ENCODE data around the gene SLC24A3. TPM values are rescaled to one million over a fixed set of nuclear protein-coding genes. Genes with fewer than 3 reads are reported as not detected.

SLC24A3 gene
- total RNA-seq, 1 experiment from 2014 or later: not detected

DNA sequence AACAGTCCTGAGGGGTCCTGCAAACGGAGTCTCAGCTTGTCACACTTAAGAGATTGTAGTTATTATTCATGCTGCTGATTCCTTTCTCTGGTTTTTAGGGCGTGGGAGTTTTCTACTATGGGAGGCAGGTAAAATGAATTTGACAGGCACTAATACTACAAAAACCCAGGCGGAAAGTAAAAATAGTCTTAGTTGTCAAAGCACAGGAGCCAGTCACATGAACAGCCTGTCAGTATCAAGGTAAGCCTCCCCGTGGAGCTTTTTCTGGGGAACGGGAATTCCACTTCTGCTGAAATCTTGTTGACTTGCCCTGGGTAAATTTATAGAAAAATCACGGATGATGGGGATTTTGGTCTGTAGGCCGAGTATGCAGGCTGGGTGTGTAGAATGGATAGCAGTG lies 79.8 kb downstream of the SLC24A3 start:
- no TSS peak for BruUV-seq (replicated peaks)
- CTCF ChIA-PET: no interaction called here
- no peak for DNase-seq
- Histone ChIP-seq H3K27me3 (ENCODE audit: insufficient read depth, low read depth) (peaks cover 9% of the 10 kb centered on the region; the same call in 1 of the 2 replicates), H3K9me3 (ENCODE audit: insufficient read depth, low read depth) (no peaks in the 10 kb centered on the region), H3K4me2 (no peak overlapping the region), H2AFZ (no peak overlapping the region), H3F3A (ENCODE audit: insufficient read depth, low read depth) (no peaks in the 10 kb centered on the region), H4K20me1 (ENCODE audit: insufficient read depth) (no peaks in the 10 kb centered on the region), H3K27ac (no peak overlapping the region), H3K4me3 (no peak overlapping the region), H3K79me2 (ENCODE audit: low read depth) (no peaks in the 10 kb centered on the region), H3K4me1 (replicated peaks; ENCODE audit: insufficient read depth) (no peaks in the 10 kb centered on the region), H3K36me3 (ENCODE audit: low read depth) (no peaks in the 10 kb centered on the region), H3K9me2 (ENCODE audit: insufficient read depth) (no peaks in the 10 kb centered on the region)
- intact Hi-C loops (cut with micrococcal nuclease; ENCODE audit: unreplicated experiment): no loop called here
- POLR2A ChIA-PET (ENCODE audit: unreplicated experiment): no interaction called here
- TF ChIP-seq, protein P1, sequence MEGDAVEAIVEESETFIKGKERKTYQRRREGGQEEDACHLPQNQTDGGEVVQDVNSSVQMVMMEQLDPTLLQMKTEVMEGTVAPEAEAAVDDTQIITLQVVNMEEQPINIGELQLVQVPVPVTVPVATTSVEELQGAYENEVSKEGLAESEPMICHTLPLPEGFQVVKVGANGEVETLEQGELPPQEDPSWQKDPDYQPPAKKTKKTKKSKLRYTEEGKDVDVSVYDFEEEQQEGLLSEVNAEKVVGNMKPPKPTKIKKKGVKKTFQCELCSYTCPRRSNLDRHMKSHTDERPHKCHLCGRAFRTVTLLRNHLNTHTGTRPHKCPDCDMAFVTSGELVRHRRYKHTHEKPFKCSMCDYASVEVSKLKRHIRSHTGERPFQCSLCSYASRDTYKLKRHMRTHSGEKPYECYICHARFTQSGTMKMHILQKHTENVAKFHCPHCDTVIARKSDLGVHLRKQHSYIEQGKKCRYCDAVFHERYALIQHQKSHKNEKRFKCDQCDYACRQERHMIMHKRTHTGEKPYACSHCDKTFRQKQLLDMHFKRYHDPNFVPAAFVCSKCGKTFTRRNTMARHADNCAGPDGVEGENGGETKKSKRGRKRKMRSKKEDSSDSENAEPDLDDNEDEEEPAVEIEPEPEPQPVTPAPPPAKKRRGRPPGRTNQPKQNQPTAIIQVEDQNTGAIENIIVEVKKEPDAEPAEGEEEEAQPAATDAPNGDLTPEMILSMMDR (conservative IDR thresholded peaks at IDR 0.05): no peak
- no peak for TF ChIP-seq EZH2 (IDR thresholded peaks at IDR 0.05; ENCODE audit: low read depth)

DNA sequence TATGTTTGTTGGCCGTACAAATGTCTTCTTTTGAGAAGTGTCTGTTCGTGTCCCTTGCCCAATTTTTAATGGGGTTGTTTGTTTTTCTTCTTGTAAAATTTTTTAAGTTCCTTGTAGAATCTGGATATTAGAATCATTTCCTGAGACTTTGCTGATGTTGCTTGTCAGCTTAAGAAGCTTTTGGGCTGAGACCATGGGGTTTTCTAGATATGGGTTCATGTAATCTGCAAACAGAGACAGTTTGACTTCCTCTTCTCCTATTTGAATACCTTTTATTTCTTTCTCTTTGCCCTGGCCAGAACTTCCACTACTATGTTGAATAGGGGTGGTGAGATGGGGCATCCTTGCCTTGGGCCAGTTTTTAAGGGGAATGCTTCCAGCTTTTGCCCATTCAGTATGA lies 82.6 kb downstream of the SLC24A3 start:
- Histone ChIP-seq H3K27ac (no peak overlapping the region), H3K4me3 (no peak overlapping the region), H3F3A (ENCODE audit: insufficient read depth, low read depth) (no peaks in the 10 kb centered on the region), H4K20me1 (ENCODE audit: insufficient read depth) (no peaks in the 10 kb centered on the region), H3K4me2 (no peak overlapping the region), H2AFZ (no peak overlapping the region), H3K36me3 (ENCODE audit: low read depth) (no peaks in the 10 kb centered on the region), H3K4me1 (replicated peaks; ENCODE audit: insufficient read depth) (no peaks in the 10 kb centered on the region), H3K9me3 (ENCODE audit: insufficient read depth, low read depth) (no peaks in the 10 kb centered on the region), H3K9me2 (ENCODE audit: insufficient read depth) (no peaks in the 10 kb centered on the region), H3K27me3 (ENCODE audit: insufficient read depth, low read depth) (peaks cover 27% of the 10 kb centered on the region; the same call in 1 of the 2 replicates), H3K79me2 (ENCODE audit: low read depth) (no peaks in the 10 kb centered on the region)
- ChIA-PET CTCF (no interaction called here), POLR2A (ENCODE audit: unreplicated experiment) (no interaction called here)
- intact Hi-C loops (cut with micrococcal nuclease; ENCODE audit: unreplicated experiment): no loop called here
- no peak for TF ChIP-seq EZH2 (IDR thresholded peaks at IDR 0.05; ENCODE audit: low read depth)
- TF ChIP-seq, protein P1 (conservative IDR thresholded peaks at IDR 0.05): no peak
- DNase-seq: no peak
- no TSS peak for BruUV-seq (replicated peaks)

DNA sequence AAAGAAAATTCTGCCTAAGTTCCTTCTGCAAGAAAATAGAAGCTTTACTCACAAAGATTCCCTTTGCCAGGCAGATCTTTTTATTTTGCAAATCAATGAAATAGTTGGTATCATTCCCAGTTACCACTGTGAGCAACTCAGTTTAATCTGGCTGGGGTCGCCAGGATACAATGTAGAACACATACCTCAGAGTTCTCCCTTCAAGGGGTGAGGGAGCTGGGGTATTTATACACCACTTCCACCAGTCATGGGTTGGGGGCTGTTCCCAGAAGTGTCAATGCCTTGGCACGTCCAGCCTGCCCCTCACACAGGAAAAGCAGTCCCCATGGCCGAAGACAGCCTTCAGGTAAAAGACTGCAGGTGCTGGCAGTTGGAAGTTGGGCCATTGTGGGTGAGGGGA lies 86.2 kb downstream of the SLC24A3 start:
- BruUV-seq (replicated peaks): no TSS peak
- TF ChIP-seq, protein P1 (conservative IDR thresholded peaks at IDR 0.05): no peak
- TF ChIP-seq EZH2 (IDR thresholded peaks at IDR 0.05; ENCODE audit: low read depth): no peak
- CTCF ChIA-PET: no interaction called here
- peaks cover 37% of the 10 kb centered on the region; the same call in 1 of the 2 replicates for H3K27me3 ChIP-seq (ENCODE audit: insufficient read depth, low read depth)
- no peaks in the 10 kb centered on the region for H3K4me1 ChIP-seq (replicated peaks; ENCODE audit: insufficient read depth)
- H3K4me3 ChIP-seq: no peak overlapping the region
- no peak overlapping the region for H3K4me2 ChIP-seq
- H3K9me2 ChIP-seq (ENCODE audit: insufficient read depth): no peaks in the 10 kb centered on the region
- no peaks in the 10 kb centered on the region for H3K79me2 ChIP-seq (ENCODE audit: low read depth)
- no peak for DNase-seq
- no peaks in the 10 kb centered on the region for H3K9me3 ChIP-seq (ENCODE audit: insufficient read depth, low read depth)
- H3K27ac ChIP-seq: no peak overlapping the region
- intact Hi-C loops (cut with micrococcal nuclease; ENCODE audit: unreplicated experiment): no loop called here
- no peaks in the 10 kb centered on the region for H4K20me1 ChIP-seq (ENCODE audit: insufficient read depth)
- no peaks in the 10 kb centered on the region for H3K36me3 ChIP-seq (ENCODE audit: low read depth)
- H3F3A ChIP-seq (ENCODE audit: insufficient read depth, low read depth): no peaks in the 10 kb centered on the region
- H2AFZ ChIP-seq: no peak overlapping the region
- POLR2A ChIA-PET (ENCODE audit: unreplicated experiment): no interaction called here

All from PC-9 (cell line).